Measurements from ENCODE around the gene GALNT10. TPM values are rescaled to one million over a fixed set of nuclear protein-coding genes. Genes with fewer than 3 reads are reported as not detected.

Gene GALNT10
- total and polyA plus RNA-seq, 3 donors from 2014 or later: 15.7 to 19.3 (median 17.2) TPM

DNA sequence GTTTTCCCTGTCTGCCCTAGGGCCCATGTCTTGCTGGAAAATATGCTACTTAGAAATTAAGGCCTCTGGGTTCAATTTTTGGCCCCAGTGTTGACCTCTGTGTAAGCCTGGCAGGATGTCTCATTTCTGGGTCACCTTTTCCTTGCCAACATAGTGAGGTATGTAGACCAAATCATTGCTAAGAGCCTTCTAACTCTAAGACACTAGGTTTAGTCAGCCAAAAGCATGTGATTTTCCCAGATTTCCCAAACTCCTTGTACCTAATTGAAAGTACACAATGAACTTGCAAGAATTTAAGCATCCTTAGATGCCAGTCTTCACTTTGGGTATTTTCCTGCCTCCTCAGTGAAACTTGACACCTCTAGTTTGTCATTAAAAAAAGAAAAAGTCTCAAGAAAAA, 77.0 kb downstream of the GALNT10 start:
- no peaks in the 10 kb centered on the region for H3K9me3 ChIP-seq
- no peak overlapping the region for H3K4me3 ChIP-seq
- intact Hi-C loops (cut with DNase I; ENCODE audit: low total_unique reads): no loop called here
- H3K27me3 ChIP-seq: no peaks in the 10 kb centered on the region
- no peak for DNase-seq
- H3K4me1 ChIP-seq: peaks cover 18% of the 10 kb centered on the region
- peak overlapping the region in 1 of 2 donors; percentile 2 for H3K27ac ChIP-seq
- no peak for TF ChIP-seq POLR2A (IDR thresholded peaks at IDR 0.05)
- TF ChIP-seq, protein P1, sequence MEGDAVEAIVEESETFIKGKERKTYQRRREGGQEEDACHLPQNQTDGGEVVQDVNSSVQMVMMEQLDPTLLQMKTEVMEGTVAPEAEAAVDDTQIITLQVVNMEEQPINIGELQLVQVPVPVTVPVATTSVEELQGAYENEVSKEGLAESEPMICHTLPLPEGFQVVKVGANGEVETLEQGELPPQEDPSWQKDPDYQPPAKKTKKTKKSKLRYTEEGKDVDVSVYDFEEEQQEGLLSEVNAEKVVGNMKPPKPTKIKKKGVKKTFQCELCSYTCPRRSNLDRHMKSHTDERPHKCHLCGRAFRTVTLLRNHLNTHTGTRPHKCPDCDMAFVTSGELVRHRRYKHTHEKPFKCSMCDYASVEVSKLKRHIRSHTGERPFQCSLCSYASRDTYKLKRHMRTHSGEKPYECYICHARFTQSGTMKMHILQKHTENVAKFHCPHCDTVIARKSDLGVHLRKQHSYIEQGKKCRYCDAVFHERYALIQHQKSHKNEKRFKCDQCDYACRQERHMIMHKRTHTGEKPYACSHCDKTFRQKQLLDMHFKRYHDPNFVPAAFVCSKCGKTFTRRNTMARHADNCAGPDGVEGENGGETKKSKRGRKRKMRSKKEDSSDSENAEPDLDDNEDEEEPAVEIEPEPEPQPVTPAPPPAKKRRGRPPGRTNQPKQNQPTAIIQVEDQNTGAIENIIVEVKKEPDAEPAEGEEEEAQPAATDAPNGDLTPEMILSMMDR (IDR thresholded peaks at IDR 0.05): no peak
- no peaks in the 10 kb centered on the region for H3K36me3 ChIP-seq (ENCODE audit: low read depth, missing control alignments)

DNA sequence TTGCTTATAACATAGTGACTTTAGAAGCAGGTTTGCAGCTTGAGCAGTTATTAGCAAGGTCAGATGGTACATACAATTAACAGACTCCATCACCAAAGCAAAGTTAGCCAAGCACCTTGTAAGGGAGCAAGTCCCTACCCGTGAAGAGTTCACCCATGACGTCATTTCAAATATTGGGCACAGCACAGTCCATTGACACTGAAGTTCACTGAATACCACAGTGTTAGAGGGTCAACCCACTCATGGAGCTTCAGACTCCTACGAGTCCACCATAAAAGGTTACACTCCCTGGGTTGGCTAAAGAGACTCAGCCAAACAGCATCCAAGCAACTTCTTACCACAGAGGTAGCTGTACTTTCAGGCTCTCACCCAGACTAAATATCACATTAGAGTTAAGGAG, 77.5 kb downstream of the GALNT10 start:
- H3K27me3 ChIP-seq: no peaks in the 10 kb centered on the region
- H3K4me3 ChIP-seq: no peak overlapping the region
- DNase-seq: no peak
- WGBS, 2 donors: 55 to 77% methylated on average over 3 of the region's 3 CpGs
- no peaks in the 10 kb centered on the region for H3K9me3 ChIP-seq
- peaks cover 24% of the 10 kb centered on the region for H3K4me1 ChIP-seq
- TF ChIP-seq POLR2A (IDR thresholded peaks at IDR 0.05): no peak
- TF ChIP-seq, protein P1 (IDR thresholded peaks at IDR 0.05): no peak
- peak overlapping the region in 1 of 2 donors; percentile 2 for H3K27ac ChIP-seq
- no peaks in the 10 kb centered on the region for H3K36me3 ChIP-seq (ENCODE audit: low read depth, missing control alignments)
- intact Hi-C loops (cut with DNase I; ENCODE audit: low total_unique reads): no loop called here

DNA sequence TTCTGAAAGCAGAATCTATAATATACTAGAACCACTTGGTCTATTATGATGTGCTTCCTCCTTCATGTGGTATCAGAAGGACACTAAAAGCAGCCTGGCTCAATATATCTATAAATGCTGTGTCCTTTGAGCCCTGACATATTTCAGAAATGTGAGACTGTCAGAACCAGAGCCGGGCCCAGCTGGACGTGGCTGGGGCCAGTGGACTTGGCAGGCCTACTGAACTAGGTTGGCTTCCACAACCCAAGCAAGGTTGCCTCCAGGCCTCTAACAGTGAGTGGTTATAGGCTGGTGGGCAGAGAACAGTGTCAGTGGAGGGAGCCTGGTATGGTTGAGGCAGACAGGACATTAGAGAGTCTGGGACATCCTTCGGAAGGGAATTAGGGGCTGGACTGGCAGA, 78.9 kb downstream of the GALNT10 start:
- no peak for TF ChIP-seq POLR2A (IDR thresholded peaks at IDR 0.05)
- TF ChIP-seq, protein P1 (IDR thresholded peaks at IDR 0.05): no peak
- Histone ChIP-seq H3K4me1 (peaks cover 30% of the 10 kb centered on the region), H3K9me3 (no peaks in the 10 kb centered on the region), H3K27ac (no peak overlapping the region), H3K4me3 (no peak overlapping the region), H3K36me3 (ENCODE audit: low read depth, missing control alignments) (no peaks in the 10 kb centered on the region), H3K27me3 (no peaks in the 10 kb centered on the region)
- WGBS, 2 donors: 96 to 100% methylated on average over 2 to 3 of the region's 3 CpGs
- intact Hi-C loops (cut with DNase I; ENCODE audit: low total_unique reads): no loop called here
- DNase-seq: no peak

DNA sequence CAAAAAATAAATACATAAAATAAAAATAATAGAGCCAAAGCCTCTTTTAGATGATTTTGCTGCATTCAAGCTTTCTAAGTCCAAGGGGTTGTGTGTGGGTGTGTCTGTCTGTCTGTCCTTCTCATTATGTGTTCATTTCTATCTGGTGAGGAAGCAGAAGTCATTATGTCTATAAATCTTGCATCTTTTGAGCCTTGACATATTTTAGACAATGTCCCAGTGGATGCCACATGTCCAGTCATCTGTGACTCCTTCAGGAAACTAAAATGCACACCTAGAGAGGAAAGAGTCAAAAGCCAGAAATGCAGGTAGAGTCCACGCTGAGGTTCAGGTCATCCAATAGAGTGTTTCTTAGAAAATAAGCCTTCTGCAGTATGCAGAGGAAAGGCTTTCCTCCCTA, 80.9 kb downstream of the GALNT10 start:
- 83 to 84% methylated on average over 1 of the region's 1 CpG for WGBS, 2 donors
- no peak overlapping the region for H3K4me3 ChIP-seq
- H3K36me3 ChIP-seq (ENCODE audit: low read depth, missing control alignments): no peaks in the 10 kb centered on the region
- DNase-seq: no peak
- H3K4me1 ChIP-seq: peaks cover 27% of the 10 kb centered on the region
- H3K27ac ChIP-seq: no peak overlapping the region
- intact Hi-C loops (cut with DNase I; ENCODE audit: low total_unique reads): no loop called here
- no peaks in the 10 kb centered on the region for H3K27me3 ChIP-seq
- TF ChIP-seq, protein P1 (IDR thresholded peaks at IDR 0.05): no peak
- TF ChIP-seq POLR2A (IDR thresholded peaks at IDR 0.05): no peak
- H3K9me3 ChIP-seq: no peaks in the 10 kb centered on the region

DNA sequence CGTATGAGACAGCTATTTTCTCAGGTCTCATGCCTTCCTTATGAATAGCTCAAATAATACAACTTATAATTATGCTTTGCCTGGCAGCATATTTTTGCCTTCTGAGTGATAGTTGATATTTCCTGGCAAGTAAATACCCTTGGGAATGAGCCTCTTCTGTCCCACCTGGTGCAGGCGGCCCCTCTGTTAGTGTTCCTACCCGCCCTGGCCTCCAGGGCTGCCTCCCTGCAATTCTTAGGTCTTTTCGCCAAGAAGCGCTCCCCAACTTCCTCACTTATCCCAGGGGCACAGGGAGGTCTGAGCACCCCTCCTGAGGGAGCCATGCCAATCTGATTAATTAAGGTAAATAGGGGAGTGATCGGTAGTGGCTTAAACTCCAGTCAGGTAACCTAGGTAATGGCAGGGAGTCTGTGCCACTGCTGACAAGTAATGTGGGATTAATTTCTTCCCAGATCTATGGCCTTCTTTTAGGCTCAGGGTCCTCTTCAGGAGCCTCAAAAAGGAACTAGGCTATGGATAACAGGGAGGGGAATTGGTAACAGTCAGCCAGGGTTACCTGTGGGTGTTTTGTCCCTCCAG, 81.5 kb downstream of the GALNT10 start:
- H3K4me1 ChIP-seq: peaks cover 29% of the 10 kb centered on the region
- intact Hi-C loops (cut with DNase I; ENCODE audit: low total_unique reads): no loop called here

More for the DNA sequence above, 81.5 kb downstream of the GALNT10 start:
- no peaks in the 10 kb centered on the region for H3K36me3 ChIP-seq (ENCODE audit: low read depth, missing control alignments)
- H3K27ac ChIP-seq: peak overlapping the region in 1 of 2 donors; percentile 54
- TF ChIP-seq, protein P1 (IDR thresholded peaks at IDR 0.05): no peak
- DNase-seq: no peak
- no peaks in the 10 kb centered on the region for H3K27me3 ChIP-seq
- 90 to 92% methylated on average over 6 of the region's 6 CpGs for WGBS, 2 donors
- no peak overlapping the region for H3K4me3 ChIP-seq
- H3K9me3 ChIP-seq: no peaks in the 10 kb centered on the region
